VCaP (cell line): Measurements from ENCODE around the gene ADGRL3.

Experiments
- H3K27ac ChIP-seq: fragments of 450-650 bp; 2 replicates; pipeline ENCODE4 v1.5.1; 2017
- CTCF ChIP-seq: fragments of 450-650 bp; conservative IDR thresholded peaks from 2 replicates; pipeline ENCODE4 v1.5.1; 2017; ENCODE audit warnings: mild to moderate bottlenecking, moderate library complexity

The ADGRL3 gene

GRCh38 chr4:61782133-61782532, 582.0 kb downstream of the ADGRL3 start:
- peak overlapping the region; percentile 34 for H3K27ac ChIP-seq
- no peak for TF ChIP-seq CTCF

- TF ChIP-seq CTCF = no peak
- H3K27ac ChIP-seq = peak overlapping the region; percentile 34; the same call in 1 of the 2 replicates
Measured at GRCh38 chr4:61783050-61783449, 582.9 kb downstream of the ADGRL3 start.

- no peak overlapping the region for H3K27ac ChIP-seq
- TF ChIP-seq CTCF = no peak
Measured at GRCh38 chr4:61785761-61786160, 585.6 kb downstream of the ADGRL3 start.

- no peak for TF ChIP-seq CTCF
- no peak overlapping the region for H3K27ac ChIP-seq
Measured at GRCh38 chr4:61786211-61786610, 586.1 kb downstream of the ADGRL3 start.

- no peak for TF ChIP-seq CTCF
Measured at GRCh38 chr4:61795998-61796397, 595.9 kb downstream of the ADGRL3 start.

GRCh38 chr4:61799794-61800193, 599.7 kb downstream of the ADGRL3 start:
- TF ChIP-seq CTCF = no peak
- no peak overlapping the region for H3K27ac ChIP-seq

More at GRCh38 chr4:61795998-61796397, 595.9 kb downstream of the ADGRL3 start:
- no peak overlapping the region for H3K27ac ChIP-seq

GRCh38 chr4:61805227-61805626, 605.1 kb downstream of the ADGRL3 start:
- TF ChIP-seq CTCF = no peak
- no peak overlapping the region for H3K27ac ChIP-seq

- H3K27ac ChIP-seq = no peak overlapping the region
- TF ChIP-seq CTCF = no peak
Measured at GRCh38 chr4:61805979-61806378, 605.9 kb downstream of the ADGRL3 start.
